Sigmoid colon (tissue), 4 donors: ENCODE results near the gene ZNF683.

Source experiments
- EP300 ChIP-seq, 4 donors: sonication (generic); formaldehyde crosslinking; IDR thresholded peaks; one replicate each; pipeline ENCODE4 v1.6.1; 2017; ENCODE audit warnings: antibody characterized with exemption in 4 of 4
- POLR2A ChIP-seq, 2 donors: fragments of 450-650 bp; IDR thresholded peaks; one replicate each; pipeline ENCODE4 v1.6.1; 2016; ENCODE audit warnings: antibody characterized with exemption in 2 of 2, mild to moderate bottlenecking in 2 of 2, moderate library complexity in 2 of 2
- POLR2AphosphoS5 ChIP-seq, 4 donors: sonication (generic); formaldehyde crosslinking; IDR thresholded peaks; one replicate each; pipeline ENCODE4 v1.6.1; 2017; ENCODE audit warnings: antibody characterized with exemption in 4 of 4
- TF ChIP-seq, protein P1 (sequence below), 4 experiments: fragments of 450-650 bp in 3 of 4; fragments of 200-600 bp in 1 of 4; IDR thresholded peaks; one replicate each; pipeline ENCODE4 v1.5.1; 2016 to 2019; ENCODE audit warnings: antibody characterized with exemption in 4 of 4, mild to moderate bottlenecking in 3 of 4, moderate library complexity in 2 of 4

DNA sequence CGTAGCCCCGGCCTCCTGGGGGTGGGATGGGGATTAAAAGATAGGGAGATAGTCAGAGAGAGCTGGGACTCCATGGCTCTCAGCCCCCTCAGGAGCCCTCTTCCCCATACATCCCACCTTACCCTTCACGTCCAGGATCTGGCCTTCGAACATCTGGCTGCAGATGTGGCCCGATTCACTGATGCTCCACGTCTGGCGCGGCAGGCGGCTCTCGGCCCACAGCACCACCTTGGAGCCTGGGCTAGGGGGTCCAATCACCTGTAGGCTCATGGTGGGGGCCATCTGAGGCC, 50.6 kb downstream of the ZNF683 start:
- no peak for TF ChIP-seq POLR2AphosphoS5 (IDR thresholded peaks at IDR 0.05)
- TF ChIP-seq, protein P1, sequence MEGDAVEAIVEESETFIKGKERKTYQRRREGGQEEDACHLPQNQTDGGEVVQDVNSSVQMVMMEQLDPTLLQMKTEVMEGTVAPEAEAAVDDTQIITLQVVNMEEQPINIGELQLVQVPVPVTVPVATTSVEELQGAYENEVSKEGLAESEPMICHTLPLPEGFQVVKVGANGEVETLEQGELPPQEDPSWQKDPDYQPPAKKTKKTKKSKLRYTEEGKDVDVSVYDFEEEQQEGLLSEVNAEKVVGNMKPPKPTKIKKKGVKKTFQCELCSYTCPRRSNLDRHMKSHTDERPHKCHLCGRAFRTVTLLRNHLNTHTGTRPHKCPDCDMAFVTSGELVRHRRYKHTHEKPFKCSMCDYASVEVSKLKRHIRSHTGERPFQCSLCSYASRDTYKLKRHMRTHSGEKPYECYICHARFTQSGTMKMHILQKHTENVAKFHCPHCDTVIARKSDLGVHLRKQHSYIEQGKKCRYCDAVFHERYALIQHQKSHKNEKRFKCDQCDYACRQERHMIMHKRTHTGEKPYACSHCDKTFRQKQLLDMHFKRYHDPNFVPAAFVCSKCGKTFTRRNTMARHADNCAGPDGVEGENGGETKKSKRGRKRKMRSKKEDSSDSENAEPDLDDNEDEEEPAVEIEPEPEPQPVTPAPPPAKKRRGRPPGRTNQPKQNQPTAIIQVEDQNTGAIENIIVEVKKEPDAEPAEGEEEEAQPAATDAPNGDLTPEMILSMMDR (IDR thresholded peaks at IDR 0.05), result no peak
- no peak for TF ChIP-seq EP300 (IDR thresholded peaks at IDR 0.05)
- TF ChIP-seq POLR2A (IDR thresholded peaks at IDR 0.05), result no peak
